ENCODE results near the gene PTGS1. TPM values are rescaled to one million over a fixed set of nuclear protein-coding genes. Genes with fewer than 3 reads are reported as not detected.

PTGS1 gene
- total RNA-seq, 1 donor from 2014 or later = 2.2 TPM

- no peak for TF ChIP-seq CTCF (conservative IDR thresholded peaks at IDR 0.05; ENCODE audit: low read depth, low read length)
- no peak overlapping the region for H3K4me3 ChIP-seq (ENCODE audit: low read depth, low read length)
- DNase-seq (ENCODE audit: low read depth) = no peak
Observed at GRCh38 chr9:122374885-122375420, 4.1 kb downstream of the PTGS1 start.

- DNase-seq (ENCODE audit: low read depth) = no peak
- no peak for TF ChIP-seq CTCF (conservative IDR thresholded peaks at IDR 0.05; ENCODE audit: low read depth, low read length)
- no peak overlapping the region for H3K4me3 ChIP-seq (ENCODE audit: low read depth, low read length)
Observed at GRCh38 chr9:122376796-122377195, 6.0 kb downstream of the PTGS1 start.

GRCh38 chr9:122377241-122378164 is 6.7 kb downstream of the PTGS1 start:
- TF ChIP-seq CTCF (conservative IDR thresholded peaks at IDR 0.05; ENCODE audit: low read depth, low read length) = no peak
- DNase-seq (ENCODE audit: low read depth) = no peak

GRCh38 chr9:122378236-122378635 is 7.4 kb downstream of the PTGS1 start:
- H3K4me3 ChIP-seq (ENCODE audit: low read depth, low read length) = no peak overlapping the region
- TF ChIP-seq CTCF (conservative IDR thresholded peaks at IDR 0.05; ENCODE audit: low read depth, low read length) = no peak
- no peak for DNase-seq (ENCODE audit: low read depth)

More at GRCh38 chr9:122377241-122378164, 6.7 kb downstream of the PTGS1 start:
- H3K4me3 ChIP-seq (ENCODE audit: low read depth, low read length) = no peak overlapping the region

- TF ChIP-seq CTCF (conservative IDR thresholded peaks at IDR 0.05; ENCODE audit: low read depth, low read length) = peak; percentile 61
- no peak overlapping the region for H3K4me3 ChIP-seq (ENCODE audit: low read depth, low read length)
- DNase-seq (ENCODE audit: low read depth) = no peak
Observed at GRCh38 chr9:122379340-122379739, 8.5 kb downstream of the PTGS1 start.

GRCh38 chr9:122380293-122380692 is 9.5 kb downstream of the PTGS1 start:
- no peak overlapping the region for H3K4me3 ChIP-seq (ENCODE audit: low read depth, low read length)
- DNase-seq (ENCODE audit: low read depth) = no peak
- TF ChIP-seq CTCF (conservative IDR thresholded peaks at IDR 0.05; ENCODE audit: low read depth, low read length) = no peak
